Thyroid gland (tissue), 4 donors: Measurements from ENCODE around the gene ATXN1. TPM values are rescaled to one million over a fixed set of nuclear protein-coding genes. Genes with fewer than 3 reads are reported as not detected.

ENCODE experiments used
- DNase-seq, 2 donors: peaks; one replicate each; pipeline ENCODE4 v3.0.0-alpha.2; 2019
- H3K27ac ChIP-seq, 3 donors: fragments of 200-600 bp; sonication (generic); 1 replicate in 2 of 3; 2 replicates in 1 of 3; pipeline ENCODE4 v1.5.1; 2016 to 2019; ENCODE audit warnings: mild to moderate bottlenecking in 1 of 3, moderate library complexity in 1 of 3
- H3K27me3 ChIP-seq: fragments of 200-600 bp; sonication (generic); one replicate; pipeline ENCODE4 v1.5.1; 2019
- H3K36me3 ChIP-seq, 2 donors: fragments of 200-600 bp; sonication (generic); one replicate each; pipeline ENCODE4 v1.5.1; 2016 to 2019
- H3K4me1 ChIP-seq, 2 donors: fragments of 200-600 bp; sonication (generic); one replicate each; pipeline ENCODE4 v1.5.1; 2017 to 2019
- H3K4me3 ChIP-seq, 3 donors: fragments of 200-600 bp; sonication (generic); replicated peaks in 1 of 3; 1 replicate in 2 of 3; 2 replicates in 1 of 3; pipeline ENCODE4 v1.5.1; 2016; ENCODE audit warnings: mild to moderate bottlenecking in 1 of 3
- H3K9me3 ChIP-seq: fragments of 200-600 bp; sonication (generic); one replicate; pipeline ENCODE4 v1.5.1; 2017
- CTCF ChIP-seq, 6 experiments: fragments of 200-600 bp in 3 of 6; fragments of 450-650 bp in 3 of 6; sonication (generic) in 3 of 6; IDR thresholded peaks; one replicate each; pipeline ENCODE4 v1.5.1; 2016 to 2019; ENCODE audit warnings: antibody characterized with exemption in 6 of 6, mild to moderate bottlenecking in 2 of 6, inconsistent platforms in 1 of 6, moderate library complexity in 1 of 6
- POLR2A ChIP-seq, 2 donors: fragments of 450-650 bp; IDR thresholded peaks; one replicate each; pipeline ENCODE4 v1.6.1; 2017; ENCODE audit warnings: antibody characterized with exemption in 2 of 2, mild to moderate bottlenecking in 2 of 2, moderate library complexity in 1 of 2
- WGBS, 2 donors: methylation state at CpG; one replicate each; pipeline ENCODE4 v1.1.5; 2017; 5-methylcytosine and 5-hydroxymethylcytosine counted together
- intact Hi-C: fragments of 100-400 bp; cut with DNase I; formaldehyde crosslinking; loops from one replicate; pipeline ENCODE4 v1.15.1; 2023
- total RNA-seq, 4 donors: library from RNA; depleted of rRNA; stranded (reverse); fragments of >200 nt; gene quantifications; one replicate each; pipeline ENCODE4 v1.2.3, GENCODE V29; 2016

Gene ATXN1
- total RNA-seq, 4 donors from 2014 or later, result 62.1 to 88.1 (median 83.0) TPM

- H3K27ac ChIP-seq, result no peak overlapping the region
- H3K4me1 ChIP-seq, result no peaks in the 10 kb centered on the region
- H3K9me3 ChIP-seq, result no peaks in the 10 kb centered on the region
- no peaks in the 10 kb centered on the region for H3K36me3 ChIP-seq
- no peak for DNase-seq
- TF ChIP-seq CTCF (IDR thresholded peaks at IDR 0.05) (no peak), POLR2A (IDR thresholded peaks at IDR 0.05) (no peak)
- no peak overlapping the region for H3K4me3 ChIP-seq
- WGBS, 2 donors, result 92 to 95% methylated on average over 12 of the region's 12 CpGs
- no peaks in the 10 kb centered on the region for H3K27me3 ChIP-seq
- intact Hi-C loops, result no loop called here
Observed at GRCh38 chr6:16592223-16592911, 168.9 kb downstream of the ATXN1 start.

- no peaks in the 10 kb centered on the region for H3K27me3 ChIP-seq
- H3K9me3 ChIP-seq, result no peaks in the 10 kb centered on the region
- intact Hi-C loops, result no loop called here
- no peak for DNase-seq
- H3K36me3 ChIP-seq, result no peaks in the 10 kb centered on the region
- H3K4me3 ChIP-seq, result no peak overlapping the region
- H3K27ac ChIP-seq, result no peak overlapping the region
- WGBS, 2 donors, result 78 to 85% methylated on average over 11 of the region's 11 CpGs
- TF ChIP-seq CTCF (IDR thresholded peaks at IDR 0.05) (no peak), POLR2A (IDR thresholded peaks at IDR 0.05) (no peak)
- H3K4me1 ChIP-seq, result no peaks in the 10 kb centered on the region
Observed at GRCh38 chr6:16591396-16592222, 169.7 kb downstream of the ATXN1 start.

GRCh38 chr6:16585805-16586204 is 175.5 kb downstream of the ATXN1 start:
- no peaks in the 10 kb centered on the region for H3K9me3 ChIP-seq
- WGBS, 2 donors, result 87 to 91% methylated on average over 6 of the region's 6 CpGs
- H3K27me3 ChIP-seq, result no peaks in the 10 kb centered on the region
- H3K27ac ChIP-seq, result no peak overlapping the region
- intact Hi-C loops, result no loop called here
- no peak overlapping the region for H3K4me3 ChIP-seq
- no peak for TF ChIP-seq POLR2A (IDR thresholded peaks at IDR 0.05)
- TF ChIP-seq CTCF (IDR thresholded peaks at IDR 0.05), result no peak
- DNase-seq, result no peak
- H3K4me1 ChIP-seq, result no peaks in the 10 kb centered on the region
- H3K36me3 ChIP-seq, result no peaks in the 10 kb centered on the region

- intact Hi-C loops, result no loop called here
- TF ChIP-seq POLR2A (IDR thresholded peaks at IDR 0.05), result no peak
- no peak for TF ChIP-seq CTCF (IDR thresholded peaks at IDR 0.05)
- Histone ChIP-seq H3K4me3 (no peak overlapping the region), H3K36me3 (no peaks in the 10 kb centered on the region), H3K27me3 (no peaks in the 10 kb centered on the region), H3K4me1 (no peaks in the 10 kb centered on the region), H3K9me3 (no peaks in the 10 kb centered on the region), H3K27ac (peak overlapping the region in 1 of 3 donors; percentile 40)
- no peak for DNase-seq
- 82 to 84% methylated on average over 12 of the region's 12 CpGs for WGBS, 2 donors
Observed at GRCh38 chr6:16583144-16583762, 178.0 kb downstream of the ATXN1 start.
